HG03064 (cell line): ENCODE measurements around the gene EN2.

ENCODE experiments used
- ATAC-seq: cut with Tn5 transposase; IDR thresholded peaks from one replicate; pipeline ENCODE4 v1.9.1; 2021; ENCODE audit warnings: low read depth; ENCODE audit not compliant: unreplicated experiment

Gene EN2

GRCh38 chr7:155505422-155505793 is 47.5 kb downstream of the EN2 start:
- ATAC-seq: no peak

- ATAC-seq: no peak
Observed at GRCh38 chr7:155506854-155507337, 49.0 kb downstream of the EN2 start.

GRCh38 chr7:155507576-155507975 is 49.6 kb downstream of the EN2 start:
- ATAC-seq: no peak

- no peak for ATAC-seq
Observed at GRCh38 chr7:155508376-155509358, 50.7 kb downstream of the EN2 start.

- no peak for ATAC-seq
Observed at GRCh38 chr7:155509359-155509724, 51.4 kb downstream of the EN2 start.

- ATAC-seq: no peak
Observed at GRCh38 chr7:155509725-155510551, 52.0 kb downstream of the EN2 start.

GRCh38 chr7:155510975-155511701 is 53.2 kb downstream of the EN2 start:
- no peak for ATAC-seq

GRCh38 chr7:155511702-155511996 is 53.7 kb downstream of the EN2 start:
- no peak for ATAC-seq

GRCh38 chr7:155512246-155512887 is 54.4 kb downstream of the EN2 start:
- ATAC-seq: no peak

- ATAC-seq: no peak
Observed at GRCh38 chr7:155513543-155514285, 55.8 kb downstream of the EN2 start.

GRCh38 chr7:155514296-155514695 is 56.4 kb downstream of the EN2 start:
- ATAC-seq: no peak
